Activated CD4-positive, alpha-beta T cell treated with anti-CD3 and anti-CD28 coated beads for 24 hours (primary cell): ENCODE results near the gene DGLUCY.
"Not testable (repeated sequence)": the region's sequence is repeated elsewhere in the genome, so short reads cannot be mapped to it uniquely, and the experiment has no call there.

ENCODE experiments used
- DNase-seq, 2 donors: peaks; one replicate each; pipeline ENCODE4 v3.0.0-alpha.2; 2020; ENCODE audit warnings: low read depth in 2 of 2

DGLUCY gene

DNA sequence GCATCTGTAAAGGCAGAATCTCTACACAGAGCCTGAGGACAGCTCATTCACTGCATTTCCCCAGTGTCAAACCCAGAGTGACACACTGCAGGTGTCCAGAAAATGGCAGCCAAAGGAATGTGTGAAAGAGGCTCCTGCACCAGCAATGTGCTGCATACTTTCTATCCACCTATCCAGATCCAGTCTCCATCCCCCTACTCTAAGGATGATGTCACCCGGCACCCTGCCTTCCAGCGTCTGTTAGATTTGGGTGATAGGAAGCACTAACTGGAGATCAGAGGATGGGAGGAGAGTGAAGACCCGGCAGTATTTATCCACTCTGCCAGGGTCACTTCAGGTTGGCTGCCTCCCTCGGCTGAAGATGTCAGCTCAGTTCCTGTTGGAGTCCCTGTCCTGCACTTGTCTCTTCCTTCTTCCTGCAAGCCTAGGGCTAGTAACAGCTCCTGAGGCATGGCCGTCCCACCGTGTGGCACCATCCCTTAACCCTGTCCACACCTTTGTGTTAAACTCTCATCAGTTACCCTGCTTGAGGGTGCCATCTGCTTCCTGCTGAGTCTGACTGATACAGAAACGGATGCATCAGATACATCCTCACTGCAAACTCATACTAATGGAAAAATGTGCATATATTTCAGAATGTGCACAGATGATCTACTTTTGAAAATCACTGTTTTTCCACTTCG is 143.6 kb downstream of the DGLUCY start:
- no peak for DNase-seq

DNA sequence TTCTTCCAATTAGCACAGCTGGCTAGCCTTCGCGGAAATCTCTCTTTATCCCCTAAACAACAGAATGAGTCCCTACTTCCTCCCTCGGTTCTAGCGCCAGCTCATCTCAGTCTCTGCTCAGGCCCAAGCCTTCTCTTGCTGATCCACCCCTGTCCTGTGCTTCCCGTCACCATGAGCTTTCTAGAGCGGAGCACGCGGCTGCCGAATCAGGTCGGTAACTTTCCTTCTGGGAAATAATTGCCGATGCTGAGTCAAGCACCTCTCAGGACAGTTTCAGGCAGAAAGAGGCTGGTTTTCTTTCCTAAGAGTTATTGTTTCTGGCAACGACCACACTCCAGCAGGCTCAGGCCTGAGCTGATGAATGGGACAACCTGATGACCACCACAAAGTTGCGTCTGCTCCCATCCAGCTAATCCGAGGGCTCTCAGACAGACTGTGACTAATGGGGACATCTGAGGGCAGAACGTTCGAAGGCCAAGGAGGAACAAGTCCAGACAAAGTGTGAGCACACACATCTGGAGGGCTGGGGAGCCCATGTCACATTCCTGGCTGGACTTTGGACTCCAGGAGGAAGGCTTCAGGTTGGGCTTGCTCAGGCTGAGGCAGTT is 144.2 kb downstream of the DGLUCY start:
- no peak for DNase-seq

DNA sequence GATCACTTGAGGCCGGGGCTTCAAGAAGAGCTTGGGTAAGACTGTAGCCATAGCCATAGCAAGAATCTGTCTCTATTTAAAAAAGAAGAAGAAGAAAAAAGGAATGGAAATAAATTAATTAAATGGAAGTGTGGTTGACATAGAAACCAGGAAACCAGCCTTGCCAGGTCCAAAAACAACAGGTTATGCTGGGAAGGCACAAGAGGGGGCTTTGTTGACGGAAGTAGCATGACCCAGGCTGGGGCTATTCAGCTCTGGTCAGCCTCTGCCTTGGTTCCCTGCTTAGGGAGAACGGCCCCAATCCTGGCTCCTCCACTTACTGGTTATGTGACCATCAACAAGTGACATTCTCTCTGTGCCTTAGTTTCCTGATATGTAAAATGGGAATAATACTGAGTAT is 145.0 kb downstream of the DGLUCY start:
- DNase-seq, result no peak

DNA sequence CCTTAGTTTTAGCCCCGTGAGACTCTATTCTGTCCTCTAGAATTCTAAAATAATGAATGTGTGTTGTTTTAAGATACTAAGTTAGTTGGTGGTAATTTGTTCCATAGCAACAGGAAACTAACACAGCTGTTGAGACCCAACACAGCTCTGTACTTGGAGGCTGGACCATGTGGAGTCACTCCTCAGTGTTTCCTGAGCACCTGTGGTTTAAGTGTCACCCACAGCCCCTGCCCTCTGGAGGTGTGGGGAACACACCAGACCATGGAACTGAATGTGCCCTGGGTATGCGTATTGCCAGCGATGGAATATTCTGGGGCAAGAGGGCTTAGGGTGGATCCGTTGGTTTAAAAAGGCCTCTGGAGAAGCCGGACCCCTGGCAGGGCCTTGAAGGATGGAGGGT is 147.2 kb downstream of the DGLUCY start:
- DNase-seq, result no peak

DNA sequence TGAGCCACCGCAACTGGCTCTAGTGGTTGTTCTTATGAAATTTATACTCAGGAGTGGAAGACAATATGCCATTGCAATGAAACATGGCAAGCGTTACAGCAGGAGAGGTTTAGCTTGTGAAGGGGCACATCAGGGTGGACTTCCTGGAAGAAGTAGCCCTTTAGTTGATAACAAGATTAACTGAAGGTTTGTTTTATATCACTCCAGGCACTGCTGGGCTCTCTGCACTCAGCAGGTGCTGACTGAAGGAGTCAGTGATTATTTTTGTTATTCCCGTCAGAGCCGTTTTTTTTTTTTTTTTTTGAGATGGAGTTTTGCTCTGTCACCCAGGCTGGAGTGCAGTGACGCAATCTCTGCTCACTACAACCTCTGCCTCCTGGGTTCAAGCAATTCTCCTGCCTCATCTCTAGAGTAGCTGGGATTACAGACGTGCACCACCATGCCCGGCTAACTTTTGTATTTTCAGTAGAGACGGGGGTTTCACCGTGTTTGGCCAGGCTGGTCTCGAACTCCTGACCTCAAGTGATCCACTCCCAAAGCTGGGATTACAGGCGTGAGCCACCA is 148.2 kb downstream of the DGLUCY start:
- no peak for DNase-seq

DNA sequence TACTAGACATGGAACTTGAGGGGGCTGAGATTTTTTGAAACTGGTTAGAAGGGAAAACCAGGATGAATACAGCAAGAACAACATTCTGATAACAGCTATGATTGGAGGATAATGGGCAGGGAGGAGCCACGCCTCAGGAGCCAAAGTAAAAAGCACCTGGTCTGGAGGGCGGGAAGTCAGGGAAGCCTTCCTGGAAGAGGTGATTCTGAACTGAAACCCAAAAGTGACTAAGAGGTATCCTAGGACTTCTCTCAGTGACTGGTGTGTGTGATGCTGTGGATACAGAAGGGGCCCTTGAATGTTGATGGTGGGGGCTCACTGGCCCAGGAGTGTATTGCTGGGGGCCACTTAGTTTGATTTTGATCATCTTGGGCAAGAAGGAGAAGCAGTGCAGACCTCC is 149.5 kb downstream of the DGLUCY start:
- no peak for DNase-seq

DNA sequence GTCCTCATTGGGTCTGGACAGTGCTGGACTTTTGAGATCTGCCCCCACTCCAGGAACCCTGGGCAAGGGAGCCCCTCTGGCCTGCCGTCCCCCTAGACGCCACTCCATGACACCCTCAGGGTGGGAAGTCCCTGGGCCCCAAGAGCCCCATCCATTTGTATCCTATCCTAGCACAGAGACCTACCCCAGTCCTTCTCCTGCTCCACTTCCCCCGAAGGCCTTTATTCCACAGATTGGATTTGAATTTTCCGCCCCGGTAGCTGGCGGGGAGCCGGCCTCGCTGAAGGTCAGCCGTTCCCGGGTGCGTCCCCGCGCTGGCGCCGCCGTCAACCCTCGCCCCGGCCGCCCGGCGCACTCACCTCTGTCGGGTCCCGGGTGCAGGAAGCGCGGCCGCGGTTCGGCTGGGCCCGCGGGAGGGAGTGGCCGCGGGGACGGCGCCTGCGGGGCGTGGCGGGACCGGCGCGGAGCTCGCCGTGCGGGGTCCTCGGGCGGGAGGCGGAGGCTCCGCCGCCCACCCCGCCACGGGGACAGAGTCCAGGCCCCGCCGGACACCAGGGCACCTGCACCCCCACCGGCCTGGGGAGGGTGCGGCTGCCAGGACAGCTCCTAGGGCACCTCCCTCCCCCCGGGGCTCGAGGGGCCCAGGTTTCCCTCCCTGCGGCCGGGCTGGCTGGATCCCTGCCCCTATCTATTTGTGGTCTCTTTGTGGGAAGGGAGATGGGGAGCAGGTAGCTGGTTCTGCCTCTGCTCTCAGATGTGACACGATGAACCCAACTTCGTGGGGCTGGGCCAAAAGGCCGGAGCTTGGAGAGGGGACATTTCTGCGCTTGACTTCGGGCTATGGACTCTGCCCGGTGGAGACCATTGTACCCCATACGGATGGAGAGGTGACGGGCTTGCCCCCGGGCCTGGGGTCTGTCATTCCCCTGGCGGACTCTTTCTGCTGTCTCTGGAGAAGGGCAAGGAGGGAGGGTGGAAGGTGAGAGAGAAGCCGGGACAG is 150.6 kb downstream of the DGLUCY start:
- no peak for DNase-seq

DNA sequence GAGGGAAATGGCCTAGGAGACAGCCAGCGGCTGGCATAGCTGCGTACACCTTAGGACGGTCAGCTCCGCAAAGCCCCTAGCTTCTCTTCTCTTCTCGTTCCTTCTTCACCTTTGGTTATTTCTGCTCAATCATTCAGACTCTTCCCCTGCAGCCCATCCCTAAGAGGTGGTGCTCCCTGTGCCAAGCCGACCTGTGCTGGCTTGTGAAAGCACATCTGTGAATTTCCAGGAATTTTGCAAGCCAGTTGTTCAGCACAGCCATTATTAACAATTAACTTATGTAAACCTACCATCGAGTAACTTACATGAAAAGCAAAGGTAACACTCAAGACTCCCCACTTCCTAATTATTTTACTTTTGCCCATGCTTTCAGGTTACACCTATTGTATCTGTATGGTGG is 151.5 kb downstream of the DGLUCY start:
- no peak for DNase-seq

DNA sequence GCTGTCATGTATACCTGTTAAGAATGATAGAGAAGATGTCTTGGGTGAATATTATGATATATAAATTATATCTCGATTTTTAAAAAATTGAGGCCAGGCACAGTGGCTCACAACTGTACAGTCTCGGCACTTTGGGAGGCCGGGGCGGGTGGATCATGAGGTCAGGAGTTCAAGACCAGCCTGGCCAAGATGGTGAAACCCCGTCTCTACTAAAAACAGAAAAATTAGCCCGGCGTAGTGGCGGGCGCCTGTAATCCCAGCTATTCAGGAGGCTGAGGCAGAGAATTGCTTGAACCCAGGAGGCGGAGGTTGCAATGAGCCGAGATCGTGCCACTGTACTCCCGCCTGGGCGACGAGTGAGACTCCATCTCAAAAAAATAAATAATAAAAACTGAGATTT is 152.4 kb downstream of the DGLUCY start:
- not testable (repeated sequence) for DNase-seq

DNA sequence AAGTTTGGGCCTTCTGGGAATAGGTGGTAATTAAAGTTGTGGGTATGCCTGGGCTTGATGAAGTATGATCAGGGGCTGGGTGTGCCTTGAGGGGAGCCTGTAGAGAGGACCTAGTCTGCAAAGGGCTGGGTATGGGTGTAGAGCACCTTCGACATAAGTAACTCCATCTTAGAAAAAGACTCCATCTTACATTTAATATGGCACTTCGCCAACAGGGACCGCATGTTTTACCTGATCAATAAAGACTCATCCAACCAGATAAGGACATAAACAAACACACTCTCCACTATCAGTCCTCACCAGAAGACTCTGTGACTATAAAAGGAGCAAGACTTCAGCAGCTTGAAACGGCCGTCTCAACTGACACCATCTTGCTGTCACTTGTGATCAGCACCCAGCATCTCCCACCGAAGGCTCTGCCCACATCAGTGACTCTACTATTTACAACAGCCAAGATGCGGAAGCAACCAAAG is 154.1 kb downstream of the DGLUCY start:
- no peak for DNase-seq

DNA sequence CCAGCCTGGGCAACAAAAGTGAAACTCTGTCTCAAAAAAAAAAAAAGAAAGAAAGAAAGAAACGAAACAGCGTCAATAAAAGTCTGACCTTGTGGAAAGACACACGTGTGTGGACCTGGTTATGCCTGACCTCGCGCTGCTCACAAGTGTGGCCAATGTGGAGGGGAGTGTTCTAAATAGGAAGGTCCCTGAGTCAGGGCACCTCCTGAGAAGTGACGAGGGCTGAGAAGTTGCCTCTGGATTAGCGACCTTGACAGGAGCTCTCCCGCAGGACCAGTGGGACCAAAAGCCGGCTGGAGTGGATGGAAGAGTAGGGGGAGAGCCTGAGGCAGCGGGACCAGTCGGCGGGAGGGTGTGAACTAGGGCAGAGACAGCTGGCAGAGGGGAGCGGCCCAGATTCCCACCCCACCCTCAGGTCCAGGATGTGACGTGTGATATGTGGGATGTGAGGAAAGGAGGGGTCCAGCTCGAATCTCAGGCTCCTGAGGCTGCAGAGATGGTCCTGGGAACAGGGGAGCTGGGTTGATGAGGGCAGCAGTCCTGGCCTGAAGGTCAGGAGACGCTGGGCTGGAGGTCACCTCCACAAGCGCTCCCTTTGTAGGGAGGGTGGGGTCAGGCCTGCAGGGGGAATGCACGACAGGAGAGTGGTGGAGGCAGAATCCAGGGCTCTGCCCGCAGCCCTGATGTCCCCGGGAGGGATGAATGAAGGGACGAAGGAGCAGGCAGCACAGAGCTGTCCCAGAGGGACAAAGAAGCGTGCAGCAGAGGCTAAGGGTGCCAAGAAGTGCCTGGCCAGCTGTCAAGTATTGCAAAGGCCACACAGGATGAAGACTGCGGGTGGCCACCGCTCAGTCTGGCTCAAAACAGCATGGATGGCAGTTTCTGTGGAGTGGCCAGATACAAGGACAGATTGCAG is 155.5 kb downstream of the DGLUCY start:
- DNase-seq, result no peak

DNA sequence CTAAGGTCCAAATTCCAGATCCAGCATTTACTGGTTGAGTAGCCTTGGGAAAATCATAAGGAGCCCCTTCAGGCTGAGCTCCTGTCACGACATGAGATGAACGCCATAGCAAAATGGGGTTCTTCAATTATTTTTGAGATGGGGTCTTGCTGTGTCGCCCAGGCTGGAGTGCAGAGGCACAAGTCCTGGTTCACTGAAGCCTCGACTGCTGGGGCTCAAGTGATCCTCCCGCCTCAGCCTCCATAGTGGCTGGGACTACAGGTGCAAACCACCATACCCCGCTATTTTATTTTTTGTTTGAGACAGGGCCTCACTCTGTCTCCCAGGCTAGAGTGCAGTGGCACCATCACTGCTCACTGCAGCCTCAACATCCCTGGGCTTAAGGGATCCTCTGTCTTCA is 156.3 kb downstream of the DGLUCY start:
- DNase-seq, result no peak

DNA sequence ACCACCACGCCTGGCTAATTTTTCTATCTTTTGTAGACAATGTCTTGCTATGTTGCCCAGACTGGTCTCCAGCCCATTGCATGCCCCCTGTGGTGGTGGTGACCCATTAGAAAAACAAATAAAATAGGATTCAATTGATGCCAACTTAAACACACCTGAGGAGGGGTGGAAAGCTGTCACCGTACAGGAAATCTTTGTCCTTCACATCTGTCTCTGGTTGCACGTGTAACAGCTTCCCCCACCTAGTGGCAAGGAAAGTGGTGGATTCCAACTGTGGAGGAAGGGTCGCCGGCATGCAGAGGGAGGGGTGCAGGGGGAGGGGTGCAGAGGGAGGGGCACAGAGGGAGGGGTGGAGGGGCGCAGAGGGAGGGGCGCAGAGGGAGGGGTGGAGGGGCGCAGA is 156.7 kb downstream of the DGLUCY start:
- no peak for DNase-seq

DNA sequence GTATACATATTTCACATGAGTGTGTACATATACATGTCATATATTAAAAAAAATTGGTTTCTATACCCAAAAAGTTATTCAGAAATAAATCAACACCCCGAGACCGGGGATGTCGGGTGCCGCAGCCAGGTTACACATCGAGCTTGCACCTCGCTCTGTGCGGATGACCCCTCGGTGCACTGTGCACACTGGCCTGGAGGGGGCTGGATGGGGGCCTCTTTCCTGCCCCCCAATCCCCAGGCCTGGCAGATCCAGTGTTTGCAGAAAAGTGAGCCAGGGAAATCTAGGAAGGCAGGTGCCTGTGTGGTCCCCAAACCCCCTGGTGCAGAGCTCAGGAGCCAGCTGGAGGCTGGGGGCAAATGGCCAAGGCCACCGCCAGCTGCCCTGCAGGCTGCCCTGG is 157.8 kb downstream of the DGLUCY start:
- no peak for DNase-seq

DNA sequence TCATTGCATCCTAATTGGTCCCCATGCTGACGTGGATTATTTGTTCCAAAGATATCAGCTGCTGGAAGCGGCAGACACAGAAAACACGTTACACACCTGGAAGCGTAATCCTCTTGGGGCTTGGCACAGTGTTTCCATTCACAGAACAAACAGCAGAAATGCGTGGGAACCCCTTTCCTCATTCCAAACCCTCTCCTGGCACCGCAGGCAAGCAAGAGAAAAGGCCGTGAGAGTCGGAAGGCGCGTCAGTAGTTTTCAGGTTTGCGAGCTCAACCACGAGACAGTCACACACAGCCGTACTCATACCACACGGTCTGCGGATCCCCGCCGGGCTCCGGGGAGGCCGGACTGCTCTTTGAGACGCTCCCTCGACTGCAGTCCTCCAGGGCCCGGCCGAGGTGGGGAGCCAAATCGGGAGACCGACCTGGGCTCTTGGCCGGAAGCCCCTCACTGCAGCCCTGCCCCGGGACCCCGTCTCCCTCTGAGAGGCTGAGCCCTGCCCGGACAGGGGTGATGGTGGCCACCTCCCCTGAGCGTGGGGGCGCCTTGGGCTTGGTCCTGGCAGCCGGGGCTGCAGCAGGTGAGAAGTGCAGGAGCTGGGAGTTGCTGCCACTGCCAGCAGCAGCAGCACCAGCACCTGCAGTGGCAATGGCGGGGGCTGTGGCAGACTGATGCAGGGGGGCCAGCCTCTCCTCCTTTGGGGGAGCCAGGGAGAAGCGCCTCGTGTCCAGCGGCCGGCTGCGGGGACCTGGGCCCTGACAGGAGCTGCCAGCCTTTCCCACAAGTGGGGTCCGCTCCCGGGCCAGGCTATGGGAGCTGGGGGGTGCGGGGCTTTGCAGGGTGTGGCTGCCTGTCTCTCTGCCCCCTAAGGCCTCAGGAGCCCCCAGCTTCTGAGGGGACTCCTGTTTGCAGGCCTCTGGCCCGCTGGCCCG is 158.7 kb downstream of the DGLUCY start:
- DNase-seq, result no peak

DNA sequence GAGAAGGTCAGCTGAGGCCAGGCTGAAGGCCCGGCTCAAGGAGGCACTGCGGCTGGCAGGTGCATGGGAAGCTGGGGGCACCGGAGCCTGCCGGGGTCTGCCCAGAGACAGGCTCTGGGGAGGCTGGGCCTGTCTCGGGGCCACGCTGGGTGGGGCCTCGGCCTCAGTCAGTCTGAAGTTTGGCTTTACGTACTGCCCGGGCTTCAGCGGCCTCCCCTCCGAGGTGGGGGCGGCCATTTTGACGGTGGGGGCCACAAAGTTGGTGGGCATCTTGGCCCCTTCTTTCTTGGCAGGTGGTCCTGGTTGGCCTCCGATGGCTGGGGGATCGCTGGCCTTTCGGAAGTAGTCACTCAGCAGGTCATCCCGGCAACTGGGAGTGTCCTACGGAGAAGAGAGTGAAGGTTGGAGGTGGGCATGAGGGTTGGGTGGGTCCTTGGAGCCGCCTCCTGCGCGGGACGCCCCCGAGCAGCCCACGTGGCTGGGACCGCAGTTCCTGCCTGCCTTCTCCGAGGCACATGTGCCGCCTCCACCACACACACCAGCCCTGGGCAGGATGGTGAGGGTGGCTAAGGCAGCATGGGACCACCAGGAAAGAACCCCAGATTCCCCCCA is 159.5 kb downstream of the DGLUCY start:
- no peak for DNase-seq

DNA sequence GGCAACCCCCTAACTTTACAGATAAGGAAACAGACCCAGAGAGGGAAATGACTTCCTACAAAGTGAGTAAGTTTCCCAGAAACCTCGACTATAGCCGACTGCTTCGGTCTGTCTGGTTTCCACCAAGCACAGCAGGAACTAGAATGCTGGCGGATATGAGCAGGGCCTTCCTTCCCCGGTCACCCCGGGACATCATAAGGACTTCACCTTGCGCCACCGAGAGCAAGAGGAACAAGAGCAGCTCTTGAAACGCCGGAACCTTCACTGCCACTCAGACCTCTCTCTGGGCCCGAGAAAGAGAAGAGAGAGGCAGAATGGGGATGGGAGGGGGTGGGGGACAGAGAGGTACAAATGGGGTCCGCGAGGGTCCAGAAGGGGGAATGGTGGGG is 160.0 kb downstream of the DGLUCY start:
- DNase-seq, result no peak

DNA sequence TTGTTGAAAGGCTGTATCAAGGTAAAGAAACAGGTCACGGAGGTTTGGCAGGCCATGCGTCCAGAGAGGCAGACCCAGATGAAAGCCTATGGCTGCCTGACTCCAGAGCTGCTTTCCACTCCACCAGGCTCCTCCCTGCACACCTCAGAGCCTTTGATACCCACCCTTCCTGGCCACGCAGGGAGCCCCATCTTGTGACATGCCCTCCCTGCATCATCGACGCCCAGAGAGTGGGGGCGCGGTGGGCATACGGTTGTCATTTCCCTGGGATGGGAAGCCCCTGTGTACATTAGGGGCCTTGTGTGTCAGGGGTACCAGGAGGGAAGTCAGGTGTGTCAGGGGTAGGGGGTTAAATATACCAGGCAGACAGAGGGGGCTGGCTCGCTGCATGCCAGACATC is 160.9 kb downstream of the DGLUCY start:
- no peak for DNase-seq
